ENCODE results near the gene CASK. TPM values are rescaled to one million over a fixed set of nuclear protein-coding genes. Genes with fewer than 3 reads are reported as not detected.

Gene CASK
- total RNA-seq, 1 experiment from 2014 or later = 31.5 TPM

DNA sequence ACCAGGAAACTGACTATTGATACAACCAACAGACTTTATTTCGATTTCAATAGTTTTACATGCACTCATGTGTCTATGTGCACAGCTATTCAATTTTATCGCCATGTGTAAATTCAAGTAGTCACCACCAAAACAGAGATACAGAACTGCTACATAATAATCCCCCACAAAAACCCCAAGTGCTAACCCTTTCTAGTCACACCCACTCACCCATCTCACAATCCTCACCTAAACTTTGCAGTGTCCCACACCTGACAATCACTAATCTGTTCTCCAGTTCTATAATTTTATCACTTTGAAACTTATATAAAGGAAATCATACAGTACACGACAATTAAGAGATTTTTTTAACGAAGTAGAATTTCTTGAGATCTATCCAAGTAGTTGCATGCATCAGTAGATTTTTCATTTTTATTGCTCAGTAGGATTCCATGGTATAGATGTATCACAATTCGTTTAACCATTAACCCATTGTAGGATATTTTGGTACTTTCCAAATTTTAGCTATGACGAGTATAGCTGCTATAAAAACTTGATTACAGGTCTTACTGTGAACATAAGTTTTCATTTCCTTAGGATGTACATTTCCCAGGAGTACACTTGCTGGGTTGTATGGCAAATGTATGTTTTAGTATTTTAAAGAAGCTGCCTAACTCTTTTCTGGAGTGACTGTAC lies 85.9 kb downstream of the CASK start:
- no peak for DNase-seq (ENCODE audit: low read depth)

DNA sequence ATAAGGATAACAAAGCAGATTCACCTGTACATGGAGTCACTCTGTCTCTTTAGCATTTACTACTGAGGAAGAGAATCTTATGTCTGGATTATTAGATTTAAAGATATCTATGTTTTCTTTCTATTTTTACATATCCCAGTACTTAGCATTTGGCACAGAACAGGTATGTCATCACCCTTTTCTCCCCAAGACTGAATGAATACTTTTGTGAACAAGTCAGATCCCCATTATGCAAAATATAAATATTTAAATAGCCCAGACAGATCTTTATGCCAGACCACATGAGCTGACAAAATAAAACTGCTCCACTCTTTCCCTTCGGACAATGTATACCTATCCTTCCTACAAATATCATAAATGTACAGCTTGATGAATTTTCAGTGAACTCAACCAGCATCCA lies 94.5 kb downstream of the CASK start:
- no peak for DNase-seq (ENCODE audit: low read depth)

DNA sequence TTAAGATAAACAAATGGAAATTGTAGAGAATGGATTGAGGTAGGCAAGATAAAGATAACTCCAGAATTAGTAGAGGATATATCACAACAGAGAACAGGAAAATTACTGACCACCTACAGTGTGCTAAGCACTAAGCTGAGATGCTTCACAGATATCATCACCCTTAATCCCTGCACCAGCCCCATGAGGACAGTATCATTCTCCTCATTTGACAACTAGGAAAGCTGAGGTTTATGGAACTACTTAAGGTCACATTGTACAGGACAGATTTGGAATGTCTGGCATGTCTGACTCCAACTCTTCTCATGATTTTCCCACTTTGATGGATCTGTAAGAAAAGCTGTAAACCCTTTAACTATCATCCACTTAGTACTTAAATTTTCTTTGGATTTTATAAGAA lies 95.5 kb downstream of the CASK start:
- peak; percentile 53 for DNase-seq (ENCODE audit: low read depth)

DNA sequence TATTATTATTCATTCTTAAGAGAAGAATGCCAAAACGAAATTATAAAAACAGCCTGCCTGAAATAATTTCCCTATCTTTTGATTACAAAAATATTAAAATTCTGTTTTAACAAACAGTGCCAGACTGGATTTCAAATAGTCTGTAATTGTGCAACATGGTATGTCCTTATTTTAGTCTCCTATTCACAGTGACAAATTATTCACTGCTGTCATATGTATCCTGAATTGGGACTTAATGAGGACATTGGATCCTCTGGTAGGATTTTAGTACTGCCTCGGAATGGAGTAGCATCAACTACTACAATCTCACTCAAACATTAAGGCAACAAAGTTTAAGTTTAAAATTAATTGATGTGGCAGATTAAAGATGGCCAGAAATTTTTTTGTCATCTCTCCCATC lies 97.6 kb downstream of the CASK start:
- DNase-seq (ENCODE audit: low read depth) = no peak

DNA sequence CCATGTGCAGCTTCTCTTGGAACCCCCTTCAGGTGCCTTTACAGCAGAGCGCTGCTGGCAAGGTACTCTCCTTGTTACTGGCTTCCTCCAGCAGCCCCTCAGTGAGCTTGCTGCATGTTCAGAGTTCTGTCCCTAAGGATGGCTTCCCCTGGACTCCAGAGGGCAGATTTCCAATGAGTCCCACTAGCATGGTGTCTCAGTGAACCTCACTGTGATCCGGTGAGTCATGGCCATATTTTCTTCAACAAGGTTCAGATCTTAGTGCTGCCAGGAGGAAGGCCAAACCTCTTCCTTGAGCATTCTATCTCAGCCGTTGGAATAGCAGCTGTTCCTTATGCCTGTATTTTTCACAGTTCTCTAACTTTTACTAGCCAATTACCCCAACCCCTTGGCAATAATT lies 98.8 kb downstream of the CASK start:
- DNase-seq (ENCODE audit: low read depth) = peak; percentile 85

DNA sequence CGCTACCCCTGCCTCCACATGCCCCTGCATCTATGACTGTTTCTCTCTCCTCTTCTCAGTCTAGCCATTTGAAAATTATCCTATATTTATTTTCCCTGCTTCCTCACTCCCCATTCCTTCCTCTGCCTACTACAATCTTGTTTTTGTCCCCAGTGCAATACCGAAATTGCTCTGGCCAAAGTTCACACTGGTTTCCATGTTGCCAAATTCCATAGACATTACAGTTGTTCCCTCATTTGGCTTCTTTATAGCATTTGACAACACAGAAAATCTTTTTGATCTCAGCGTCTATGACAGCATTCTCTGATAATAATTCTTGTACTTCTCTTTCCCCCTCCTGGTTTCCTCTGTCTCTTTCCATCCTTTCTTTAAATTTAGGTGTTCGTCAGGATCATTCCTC lies 100.0 kb downstream of the CASK start:
- no peak for DNase-seq (ENCODE audit: low read depth)

DNA sequence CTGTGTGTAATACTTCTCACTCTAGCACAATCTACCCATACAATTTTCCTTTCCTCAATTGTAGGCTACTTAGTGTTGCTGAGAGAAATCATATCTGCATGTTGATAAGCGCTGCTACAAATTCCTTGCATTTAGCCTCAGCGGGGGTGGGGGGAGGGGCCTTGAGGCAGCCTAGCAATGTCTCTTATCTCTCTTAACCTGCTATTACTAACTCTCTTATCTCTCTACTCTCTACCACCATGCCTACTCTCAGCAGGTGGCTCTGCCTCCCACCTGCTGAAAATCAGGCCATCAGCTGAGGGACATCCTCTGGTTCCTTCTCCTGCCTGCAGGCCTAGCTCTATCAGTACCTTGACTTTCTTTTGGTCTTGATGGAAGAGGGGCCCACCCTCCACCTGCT lies 100.5 kb downstream of the CASK start:
- DNase-seq (ENCODE audit: low read depth) = no peak

DNA sequence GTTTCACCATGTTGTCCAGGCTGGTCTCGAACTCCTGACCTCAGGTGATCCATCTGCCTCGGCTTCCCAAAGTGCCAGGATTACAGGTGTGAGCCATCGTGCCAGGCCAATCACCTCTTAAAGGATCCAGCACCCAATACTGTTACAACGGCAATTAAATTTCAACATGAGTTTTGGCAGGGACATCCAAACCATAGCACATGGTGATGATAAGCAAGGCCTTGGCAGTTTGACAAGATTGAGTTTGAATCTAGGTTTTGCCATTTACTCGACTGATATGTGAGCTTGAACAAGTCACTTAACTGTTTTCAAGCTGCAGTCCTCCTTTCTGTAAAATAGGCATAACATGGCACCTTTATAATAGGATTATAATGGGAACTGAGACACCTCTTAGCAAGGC lies 115.3 kb downstream of the CASK start:
- no peak for DNase-seq (ENCODE audit: low read depth)

DNA sequence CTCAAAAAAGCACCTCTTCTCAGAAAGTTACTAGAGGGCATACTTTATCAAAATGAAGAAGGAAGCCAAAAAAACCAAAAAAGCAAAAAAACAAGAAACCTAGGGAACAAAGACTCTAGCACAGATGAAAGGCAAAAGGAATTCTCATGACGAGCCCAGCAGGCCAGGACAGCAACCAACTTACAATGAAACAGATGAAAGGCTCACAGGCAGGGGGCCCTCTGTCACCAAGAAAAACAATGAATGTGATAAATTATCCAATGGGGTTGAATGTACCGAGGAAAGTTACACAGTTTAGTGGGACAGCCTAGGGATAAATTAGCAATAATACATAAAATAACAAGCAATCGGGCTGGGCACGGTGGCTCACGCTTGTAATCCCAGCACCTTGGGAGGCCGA lies 120.4 kb downstream of the CASK start:
- DNase-seq (ENCODE audit: low read depth) = peak; percentile 6

DNA sequence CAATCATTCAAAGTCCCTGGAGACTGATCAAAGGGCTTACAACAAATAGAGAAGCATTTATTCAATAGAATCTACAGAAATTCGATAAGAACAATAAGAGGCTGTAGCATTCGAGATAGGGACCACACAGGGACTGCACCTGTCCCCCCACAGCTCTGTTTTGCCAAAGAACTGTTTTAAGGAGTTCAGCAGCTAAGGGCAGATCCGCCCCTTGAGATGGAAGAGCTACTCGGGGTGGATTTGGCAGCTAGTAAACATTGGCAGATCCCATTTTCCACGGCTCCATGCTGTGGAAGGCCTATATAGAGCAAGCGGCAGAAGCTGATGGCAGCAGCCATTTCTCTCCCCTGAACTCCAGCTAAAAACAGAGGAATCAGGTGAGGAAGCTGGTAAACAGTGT lies 123.7 kb downstream of the CASK start:
- DNase-seq (ENCODE audit: low read depth) = no peak

DNA sequence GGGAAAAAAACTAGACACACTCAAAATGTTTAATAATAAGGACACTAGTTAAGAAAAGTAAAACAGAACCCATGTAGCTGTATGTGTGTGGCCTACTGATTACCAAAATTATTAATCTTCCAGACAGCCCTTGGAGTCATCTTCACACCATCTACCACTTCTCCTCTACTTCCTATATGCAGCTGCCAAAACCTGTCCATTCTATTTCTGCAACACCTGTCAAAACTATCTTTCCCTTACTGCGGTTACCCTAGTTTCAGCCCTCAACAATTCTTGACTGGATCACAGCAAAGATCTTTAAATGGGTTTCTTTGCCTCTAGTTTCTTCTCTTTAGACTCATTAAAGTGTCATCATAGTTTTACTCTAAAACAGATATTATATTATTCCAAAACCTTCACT lies 126.8 kb downstream of the CASK start:
- no peak for DNase-seq (ENCODE audit: low read depth)

DNA sequence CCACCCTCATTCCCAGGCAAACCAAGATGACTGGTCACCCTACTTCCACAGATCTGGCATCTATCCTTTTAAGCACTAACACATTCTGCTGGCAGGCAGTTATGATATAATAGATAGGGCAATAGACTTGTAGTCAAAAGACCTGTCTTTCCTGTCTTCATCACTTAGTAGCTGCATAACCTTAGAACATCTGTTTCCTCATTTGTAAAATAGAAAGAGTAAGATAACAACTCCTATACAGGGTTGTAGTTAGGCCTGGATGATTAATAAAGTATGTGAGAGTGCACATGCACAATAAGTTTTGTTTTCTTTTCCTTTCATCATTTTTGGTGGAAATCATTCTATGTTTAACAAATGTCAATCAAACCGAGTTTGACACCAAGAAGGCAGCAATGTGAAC lies 127.3 kb downstream of the CASK start:
- DNase-seq (ENCODE audit: low read depth) = no peak

DNA sequence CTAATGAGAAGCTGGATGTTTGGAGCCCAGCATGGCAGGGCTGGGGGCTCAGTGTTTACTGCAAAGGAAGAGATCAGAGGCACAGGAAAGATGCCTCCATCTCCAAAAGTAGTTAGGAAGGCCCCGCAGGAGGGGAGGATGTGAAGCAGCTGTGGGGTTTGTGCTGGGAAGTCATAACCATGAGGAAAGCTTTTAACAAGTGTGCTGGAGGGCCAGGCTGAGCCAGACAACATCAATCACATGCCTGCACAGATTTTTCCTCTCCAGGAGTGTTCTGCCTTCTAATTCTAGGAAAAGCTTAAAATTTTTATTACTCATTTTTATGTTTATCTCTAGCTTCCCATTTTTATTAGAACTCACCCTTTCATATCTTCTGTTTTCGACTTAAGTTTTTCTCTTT lies 134.0 kb downstream of the CASK start:
- no peak for DNase-seq (ENCODE audit: low read depth)

DNA sequence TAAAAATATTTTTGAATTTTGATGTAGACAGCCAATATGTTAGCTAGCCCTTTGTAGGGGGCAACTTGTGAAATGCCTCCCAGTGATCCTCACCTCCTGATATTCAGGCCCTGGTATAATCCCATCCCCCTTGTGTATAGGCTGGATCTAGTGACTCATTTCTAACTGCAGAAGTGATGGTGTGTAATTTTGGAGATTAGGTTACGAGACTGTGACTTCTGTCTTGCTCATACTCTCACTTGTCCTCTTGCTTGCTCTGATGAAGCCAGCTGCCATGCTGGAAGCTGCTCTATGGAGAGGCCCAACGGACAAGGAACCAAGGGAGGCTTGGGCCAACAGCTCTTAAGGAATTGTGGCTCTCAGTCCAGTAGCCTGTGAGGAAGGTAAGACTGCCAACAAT lies 137.7 kb downstream of the CASK start:
- DNase-seq (ENCODE audit: low read depth) = peak; percentile 57

DNA sequence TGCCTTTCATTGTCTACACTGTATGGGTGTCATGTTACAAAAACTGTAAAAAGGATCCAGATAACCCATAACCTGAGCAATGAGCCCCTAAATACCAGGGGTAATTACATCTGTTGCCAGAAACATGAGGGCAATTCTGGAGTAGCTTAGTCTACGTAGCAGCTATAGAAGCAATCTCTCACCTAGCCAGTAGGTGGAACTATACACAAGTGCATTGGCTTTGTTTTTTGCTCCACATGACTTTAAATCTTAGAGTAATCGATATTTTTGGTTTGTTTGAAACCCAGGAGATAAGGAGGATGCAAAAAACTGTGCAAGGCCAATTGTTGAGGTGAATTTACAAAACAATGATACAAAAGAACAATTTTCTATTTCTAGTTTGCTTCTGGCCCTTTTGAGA lies 141.9 kb downstream of the CASK start:
- peak; percentile 36 for DNase-seq (ENCODE audit: low read depth)

DNA sequence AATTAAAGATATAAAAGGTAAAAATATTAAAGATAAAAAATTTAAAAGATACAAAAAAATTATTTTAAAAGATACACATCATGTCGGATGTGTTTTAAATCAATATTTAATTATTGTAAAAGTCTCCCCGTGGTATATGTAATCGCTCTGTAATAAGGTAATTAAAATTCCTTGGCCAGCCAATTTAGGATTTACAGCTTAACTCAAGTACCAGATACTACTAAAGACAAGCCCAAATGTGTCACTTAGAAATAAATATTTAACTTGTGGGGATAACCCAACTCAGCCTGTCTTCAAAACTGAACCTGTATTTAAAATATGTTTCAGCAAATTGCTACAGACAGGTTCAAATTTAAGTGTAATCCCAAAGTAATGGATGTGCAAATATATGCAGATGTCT lies 143.4 kb downstream of the CASK start:
- DNase-seq (ENCODE audit: low read depth) = no peak

DNA sequence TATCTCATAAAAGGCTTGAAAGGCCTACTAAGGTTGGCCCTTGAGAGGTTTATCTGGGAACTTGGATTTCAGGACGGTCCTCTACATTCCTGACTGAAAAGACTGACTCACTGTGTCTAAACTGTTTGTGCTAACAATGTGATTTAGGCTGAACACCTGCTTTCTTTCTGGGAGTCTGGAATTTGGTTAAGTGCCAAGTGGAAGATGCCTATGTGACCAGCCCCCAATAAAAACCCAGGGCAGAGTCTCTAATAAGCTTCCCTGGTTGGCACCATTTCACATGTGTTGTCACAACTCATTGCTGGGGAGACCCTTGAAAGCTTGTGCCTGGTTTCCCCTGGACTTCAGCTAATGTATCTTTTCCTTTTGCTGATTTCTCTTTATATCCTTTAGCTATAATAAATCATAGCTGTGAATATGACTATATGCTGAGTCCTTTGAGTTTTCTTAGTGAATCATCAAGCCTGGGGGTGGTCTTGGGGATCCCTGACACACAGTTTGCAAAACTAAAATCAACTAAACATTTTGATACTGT lies 144.3 kb downstream of the CASK start:
- peak; percentile 86 for DNase-seq (ENCODE audit: low read depth)

DNA sequence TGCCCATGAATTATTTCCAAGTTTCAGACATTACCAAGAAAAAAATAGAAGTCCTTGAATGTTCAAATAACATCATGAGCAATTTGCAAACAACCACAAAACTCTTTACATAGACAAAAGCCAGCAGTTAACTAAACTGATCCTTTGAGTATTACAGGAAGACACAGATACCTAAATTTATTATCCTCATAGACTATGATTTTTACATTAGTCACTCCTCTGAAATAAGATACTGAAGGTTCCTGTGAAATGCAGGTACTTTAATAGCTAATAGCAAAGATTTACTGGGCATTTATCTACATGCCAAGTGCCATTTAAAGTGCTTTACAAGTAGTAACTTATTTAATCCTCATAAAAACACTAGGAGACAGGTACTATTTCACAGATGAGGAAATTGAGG lies 161.7 kb downstream of the CASK start:
- DNase-seq (ENCODE audit: low read depth) = no peak

DNA sequence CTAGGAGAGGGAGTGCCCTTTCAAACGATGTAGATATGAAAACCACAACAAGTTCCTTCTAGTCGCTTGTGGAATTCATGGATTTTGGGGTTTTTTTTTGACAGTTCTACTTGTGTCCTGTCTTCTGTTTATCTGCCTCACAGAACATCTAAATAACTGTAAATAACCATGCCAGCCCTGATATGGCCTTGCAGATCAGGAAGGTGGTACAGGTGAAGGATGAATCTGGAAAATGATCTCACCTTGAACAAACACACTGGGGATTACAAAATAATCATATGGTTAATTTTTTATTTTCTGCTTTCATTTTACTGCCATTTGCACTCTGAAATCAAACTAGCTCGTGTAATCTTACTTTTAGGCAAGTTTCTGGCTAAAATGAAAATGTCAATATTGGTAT lies 162.2 kb downstream of the CASK start:
- DNase-seq (ENCODE audit: low read depth) = no peak

DNA sequence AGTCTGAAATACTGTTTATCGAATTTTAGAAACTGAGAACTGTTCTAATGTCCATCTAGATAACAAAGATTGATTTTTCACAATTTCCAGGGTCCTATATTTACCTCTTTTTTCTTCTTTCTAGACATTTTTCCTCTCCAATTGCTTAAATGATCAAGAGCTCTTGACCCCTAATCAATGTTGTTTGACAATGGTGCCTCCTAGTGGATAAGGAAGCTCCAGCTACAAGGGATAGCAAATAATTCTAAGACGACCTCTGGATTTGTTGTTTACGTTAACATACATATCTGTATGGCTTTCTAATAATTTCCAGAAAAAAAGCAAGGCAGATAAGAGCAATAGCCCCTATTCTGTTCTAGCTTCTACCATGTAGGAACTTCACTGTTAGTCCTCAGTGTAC lies 163.5 kb downstream of the CASK start:
- DNase-seq (ENCODE audit: low read depth) = peak; percentile 12

DNA sequence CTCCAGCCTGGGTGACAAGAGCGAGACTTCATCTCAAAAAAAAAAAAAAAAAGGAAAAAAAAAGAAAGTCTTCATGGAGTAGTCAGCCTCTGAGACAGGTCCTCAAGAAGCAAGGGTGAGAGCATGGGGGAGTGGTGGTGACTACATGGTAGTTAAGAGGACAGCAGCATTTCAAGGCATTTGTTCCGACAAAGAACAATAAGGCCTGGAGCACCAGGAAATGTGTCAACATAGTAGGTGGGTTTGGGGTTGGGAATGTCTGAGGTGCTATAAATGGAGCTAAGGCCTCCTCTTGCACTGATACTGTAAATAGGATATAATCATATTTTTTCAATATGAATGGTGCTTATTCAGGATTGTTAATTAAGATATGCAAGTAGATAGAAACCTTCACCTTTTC lies 165.0 kb downstream of the CASK start:
- no peak for DNase-seq (ENCODE audit: low read depth)

DNA sequence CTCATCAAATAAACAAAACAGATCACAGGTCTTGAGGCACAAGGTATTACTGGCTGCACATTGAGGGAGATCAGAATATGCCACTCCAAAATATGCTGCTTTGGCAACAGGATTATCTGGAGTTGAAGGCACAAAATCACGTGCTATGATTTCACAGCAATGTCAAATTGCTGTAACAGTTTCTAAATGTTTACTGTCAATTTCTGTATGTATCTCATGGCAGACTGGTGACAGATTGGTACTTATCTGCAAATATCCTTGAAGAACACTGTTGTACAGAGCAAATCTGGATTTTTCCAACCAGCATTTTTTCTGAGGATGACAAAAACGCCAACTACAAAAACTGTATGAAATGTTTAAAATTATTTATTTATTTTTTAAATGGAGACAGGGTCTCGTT lies 172.6 kb downstream of the CASK start:
- no peak for DNase-seq (ENCODE audit: low read depth)

DNA sequence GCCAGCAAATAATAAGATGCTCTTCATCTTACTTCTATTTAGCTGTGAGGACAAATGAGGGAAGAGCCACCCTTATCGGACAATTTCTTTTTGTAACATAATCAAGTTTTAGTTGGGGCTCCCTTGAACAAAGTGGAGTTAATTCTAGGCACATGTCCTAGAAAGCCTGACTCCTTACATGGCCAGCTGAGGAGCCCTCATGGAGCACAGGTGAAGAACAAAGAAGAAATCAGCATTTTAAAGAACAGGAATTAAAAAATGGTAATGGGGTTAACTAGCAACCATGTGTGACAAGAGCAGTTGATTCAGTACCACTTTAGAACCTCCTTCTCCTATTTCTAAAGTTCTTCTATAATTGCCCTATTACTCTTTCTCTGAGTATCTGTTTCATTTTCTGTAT lies 183.5 kb downstream of the CASK start:
- DNase-seq (ENCODE audit: low read depth) = no peak

DNA sequence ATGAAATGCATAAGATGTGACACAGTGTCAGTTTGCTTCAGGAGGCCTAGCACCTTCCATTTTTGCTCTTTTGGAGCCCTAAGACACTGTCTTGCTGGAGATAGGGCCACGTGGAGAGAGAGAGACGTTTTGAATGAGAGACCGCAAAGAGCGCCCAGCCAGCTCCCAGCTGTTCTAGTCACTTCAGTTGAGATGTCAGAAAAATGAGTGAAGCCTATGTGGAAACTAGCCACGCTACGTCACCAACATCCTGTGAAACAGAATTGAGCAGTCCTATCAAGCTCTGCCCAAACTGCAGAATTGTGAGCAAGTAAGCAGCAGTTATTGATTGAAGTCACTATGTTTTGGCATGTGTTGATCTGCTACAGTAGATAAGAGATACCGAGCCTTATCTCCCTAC lies 186.3 kb downstream of the CASK start:
- no peak for DNase-seq (ENCODE audit: low read depth)

All from M059J (cell line).